HEK293T (cell line): Measurements from ENCODE around the gene SBF1.

Experiments
- ARNT ChIP-seq: fragments of 450-650 bp; IDR thresholded peaks from 2 replicates; pipeline ENCODE4 v1.6.1; 2017; ENCODE audit warnings: mild to moderate bottlenecking
- FOXA1 ChIP-seq: fragments of 450-650 bp; IDR thresholded peaks from 2 replicates; pipeline ENCODE4 v1.6.1; 2016; ENCODE audit warnings: mild to moderate bottlenecking
- TARDBP ChIP-seq: fragments of 450-650 bp; IDR thresholded peaks from 2 replicates; pipeline ENCODE4 v1.6.1; 2016

- TF ChIP-seq ARNT, result no peak
- TF ChIP-seq TARDBP, result no peak
- TF ChIP-seq FOXA1, result no peak
Observed at GRCh38 chr22:50417411-50418210, 57.2 kb downstream of the SBF1 start.
